Panc1 (cell line): ENCODE results near the gene CDKAL1.

Source experiments
- POLR2AphosphoS5 ChIP-seq: IDR thresholded peaks from 2 replicates; pipeline ENCODE4 v1.6.1; 2012; ENCODE audit warnings: mild to moderate bottlenecking, low read depth, low read length, moderate library complexity
- SIN3A ChIP-seq: IDR thresholded peaks from 2 replicates; pipeline ENCODE4 v1.6.1; 2012; ENCODE audit warnings: low read depth, mild to moderate bottlenecking, low read length, moderate library complexity, borderline replicate concordance; ENCODE audit not compliant: insufficient read depth
- TF ChIP-seq, protein P1 (sequence below): fragments of 450-650 bp; IDR thresholded peaks from 2 replicates; pipeline ENCODE4 v1.5.1; 2017; ENCODE audit warnings: mild to moderate bottlenecking
- TF ChIP-seq, protein P2 (sequence below), 2 experiments: IDR thresholded peaks; 2 replicates each; pipeline ENCODE4 v1.6.1; 2011 to 2012; ENCODE audit warnings: low read depth in 2 of 2, control low read depth in 1 of 2, low read length in 1 of 2, mild to moderate bottlenecking in 1 of 2, moderate library complexity in 1 of 2; ENCODE audit not compliant: insufficient read depth in 1 of 2

DNA sequence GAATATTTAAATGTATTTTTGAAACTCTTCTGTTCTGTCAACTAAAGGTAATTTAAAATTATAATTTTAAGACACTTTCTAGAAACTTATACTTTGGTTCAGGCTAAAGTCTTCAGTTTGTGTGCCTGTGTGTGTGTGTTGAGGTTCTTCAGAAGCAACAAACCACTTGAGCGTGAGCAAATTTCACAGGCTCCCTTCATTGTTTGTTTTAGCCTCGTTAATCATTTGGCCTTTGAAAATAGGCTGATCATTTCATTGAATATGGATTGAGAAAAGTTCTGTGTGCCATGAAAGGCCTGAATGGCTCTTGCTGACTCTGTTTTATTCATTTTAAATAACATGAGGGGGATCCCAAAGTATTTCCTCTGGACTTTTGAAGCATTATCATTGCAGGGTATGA, 420.1 kb downstream of the CDKAL1 start:
- TF ChIP-seq POLR2AphosphoS5 (no peak), SIN3A (no peak)
- TF ChIP-seq, protein P1, sequence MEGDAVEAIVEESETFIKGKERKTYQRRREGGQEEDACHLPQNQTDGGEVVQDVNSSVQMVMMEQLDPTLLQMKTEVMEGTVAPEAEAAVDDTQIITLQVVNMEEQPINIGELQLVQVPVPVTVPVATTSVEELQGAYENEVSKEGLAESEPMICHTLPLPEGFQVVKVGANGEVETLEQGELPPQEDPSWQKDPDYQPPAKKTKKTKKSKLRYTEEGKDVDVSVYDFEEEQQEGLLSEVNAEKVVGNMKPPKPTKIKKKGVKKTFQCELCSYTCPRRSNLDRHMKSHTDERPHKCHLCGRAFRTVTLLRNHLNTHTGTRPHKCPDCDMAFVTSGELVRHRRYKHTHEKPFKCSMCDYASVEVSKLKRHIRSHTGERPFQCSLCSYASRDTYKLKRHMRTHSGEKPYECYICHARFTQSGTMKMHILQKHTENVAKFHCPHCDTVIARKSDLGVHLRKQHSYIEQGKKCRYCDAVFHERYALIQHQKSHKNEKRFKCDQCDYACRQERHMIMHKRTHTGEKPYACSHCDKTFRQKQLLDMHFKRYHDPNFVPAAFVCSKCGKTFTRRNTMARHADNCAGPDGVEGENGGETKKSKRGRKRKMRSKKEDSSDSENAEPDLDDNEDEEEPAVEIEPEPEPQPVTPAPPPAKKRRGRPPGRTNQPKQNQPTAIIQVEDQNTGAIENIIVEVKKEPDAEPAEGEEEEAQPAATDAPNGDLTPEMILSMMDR, result no peak
- TF ChIP-seq, protein P2, sequence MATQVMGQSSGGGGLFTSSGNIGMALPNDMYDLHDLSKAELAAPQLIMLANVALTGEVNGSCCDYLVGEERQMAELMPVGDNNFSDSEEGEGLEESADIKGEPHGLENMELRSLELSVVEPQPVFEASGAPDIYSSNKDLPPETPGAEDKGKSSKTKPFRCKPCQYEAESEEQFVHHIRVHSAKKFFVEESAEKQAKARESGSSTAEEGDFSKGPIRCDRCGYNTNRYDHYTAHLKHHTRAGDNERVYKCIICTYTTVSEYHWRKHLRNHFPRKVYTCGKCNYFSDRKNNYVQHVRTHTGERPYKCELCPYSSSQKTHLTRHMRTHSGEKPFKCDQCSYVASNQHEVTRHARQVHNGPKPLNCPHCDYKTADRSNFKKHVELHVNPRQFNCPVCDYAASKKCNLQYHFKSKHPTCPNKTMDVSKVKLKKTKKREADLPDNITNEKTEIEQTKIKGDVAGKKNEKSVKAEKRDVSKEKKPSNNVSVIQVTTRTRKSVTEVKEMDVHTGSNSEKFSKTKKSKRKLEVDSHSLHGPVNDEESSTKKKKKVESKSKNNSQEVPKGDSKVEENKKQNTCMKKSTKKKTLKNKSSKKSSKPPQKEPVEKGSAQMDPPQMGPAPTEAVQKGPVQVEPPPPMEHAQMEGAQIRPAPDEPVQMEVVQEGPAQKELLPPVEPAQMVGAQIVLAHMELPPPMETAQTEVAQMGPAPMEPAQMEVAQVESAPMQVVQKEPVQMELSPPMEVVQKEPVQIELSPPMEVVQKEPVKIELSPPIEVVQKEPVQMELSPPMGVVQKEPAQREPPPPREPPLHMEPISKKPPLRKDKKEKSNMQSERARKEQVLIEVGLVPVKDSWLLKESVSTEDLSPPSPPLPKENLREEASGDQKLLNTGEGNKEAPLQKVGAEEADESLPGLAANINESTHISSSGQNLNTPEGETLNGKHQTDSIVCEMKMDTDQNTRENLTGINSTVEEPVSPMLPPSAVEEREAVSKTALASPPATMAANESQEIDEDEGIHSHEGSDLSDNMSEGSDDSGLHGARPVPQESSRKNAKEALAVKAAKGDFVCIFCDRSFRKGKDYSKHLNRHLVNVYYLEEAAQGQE (IDR thresholded peaks at IDR 0.05; ENCODE audit: insufficient read depth in 1 of 2, low read depth in 2 of 2, low read length in 1 of 2), result no peak
